A172 (cell line): ENCODE data around the gene COPS8. TPM values are rescaled to one million over a fixed set of nuclear protein-coding genes. Genes with fewer than 3 reads are reported as not detected.

Experiments used
- DNase-seq: peaks from one replicate; pipeline ENCODE4 v3.0.0-alpha.2; 2015; ENCODE audit warnings: low spot score
- total RNA-seq: library from RNA; depleted of rRNA; stranded (reverse); fragments of >200 nt; shearing (Covaris generic); gene quantifications from 2 replicates; pipeline ENCODE4 v1.2.3, GENCODE V29; 2014

The COPS8 gene
- total RNA-seq, 1 experiment from 2014 or later, result 160 TPM

- no peak for DNase-seq
Observed at GRCh38 chr2:237064203-237065070, 21.3 kb upstream of the COPS8 start.

- no peak for DNase-seq
Observed at GRCh38 chr2:237065071-237065377, 20.7 kb upstream of the COPS8 start.

- DNase-seq, result no peak
Observed at GRCh38 chr2:237066396-237066795, 19.3 kb upstream of the COPS8 start.

- no peak for DNase-seq
Observed at GRCh38 chr2:237068005-237068576, 17.6 kb upstream of the COPS8 start.

- peak; percentile 54 for DNase-seq
Observed at GRCh38 chr2:237072067-237072931, 13.4 kb upstream of the COPS8 start.

GRCh38 chr2:237073552-237073951 is 12.1 kb upstream of the COPS8 start:
- peak; percentile 59 for DNase-seq

GRCh38 chr2:237074211-237074993 is 11.3 kb upstream of the COPS8 start:
- DNase-seq, result no peak

- peak; percentile 35 for DNase-seq
Observed at GRCh38 chr2:237075749-237076599, 9.7 kb upstream of the COPS8 start.

- DNase-seq, result no peak
Observed at GRCh38 chr2:237081596-237081995, 4.1 kb upstream of the COPS8 start.

- no peak for DNase-seq
Observed at GRCh38 chr2:237083026-237083425, 2.7 kb upstream of the COPS8 start.

- no peak for DNase-seq
Observed at GRCh38 chr2:237084444-237084843, 1.2 kb upstream of the COPS8 start.

- no peak for DNase-seq
Observed at GRCh38 chr2:237090906-237091305, 5.2 kb downstream of the COPS8 start.

GRCh38 chr2:237091779-237092436 is 6.2 kb downstream of the COPS8 start:
- DNase-seq, result no peak

GRCh38 chr2:237092506-237092905 is 6.8 kb downstream of the COPS8 start:
- no peak for DNase-seq

GRCh38 chr2:237092920-237093781 is 7.5 kb downstream of the COPS8 start:
- DNase-seq, result peak; percentile 43

- DNase-seq, result no peak
Observed at GRCh38 chr2:237096201-237096600, 10.5 kb downstream of the COPS8 start.

GRCh38 chr2:237096911-237097310 is 11.2 kb downstream of the COPS8 start:
- no peak for DNase-seq

- no peak for DNase-seq
Observed at GRCh38 chr2:237097326-237097910, 11.7 kb downstream of the COPS8 start.
